HG03575 (cell line): ENCODE measurements around the gene CHKB.

Source experiments
- ATAC-seq: cut with Tn5 transposase; IDR thresholded peaks from one replicate; pipeline ENCODE4 v1.9.1; 2021; ENCODE audit not compliant: unreplicated experiment, insufficient number of reproducible peaks, low FRiP score; ENCODE audit errors: extremely low read depth

The CHKB gene

DNA sequence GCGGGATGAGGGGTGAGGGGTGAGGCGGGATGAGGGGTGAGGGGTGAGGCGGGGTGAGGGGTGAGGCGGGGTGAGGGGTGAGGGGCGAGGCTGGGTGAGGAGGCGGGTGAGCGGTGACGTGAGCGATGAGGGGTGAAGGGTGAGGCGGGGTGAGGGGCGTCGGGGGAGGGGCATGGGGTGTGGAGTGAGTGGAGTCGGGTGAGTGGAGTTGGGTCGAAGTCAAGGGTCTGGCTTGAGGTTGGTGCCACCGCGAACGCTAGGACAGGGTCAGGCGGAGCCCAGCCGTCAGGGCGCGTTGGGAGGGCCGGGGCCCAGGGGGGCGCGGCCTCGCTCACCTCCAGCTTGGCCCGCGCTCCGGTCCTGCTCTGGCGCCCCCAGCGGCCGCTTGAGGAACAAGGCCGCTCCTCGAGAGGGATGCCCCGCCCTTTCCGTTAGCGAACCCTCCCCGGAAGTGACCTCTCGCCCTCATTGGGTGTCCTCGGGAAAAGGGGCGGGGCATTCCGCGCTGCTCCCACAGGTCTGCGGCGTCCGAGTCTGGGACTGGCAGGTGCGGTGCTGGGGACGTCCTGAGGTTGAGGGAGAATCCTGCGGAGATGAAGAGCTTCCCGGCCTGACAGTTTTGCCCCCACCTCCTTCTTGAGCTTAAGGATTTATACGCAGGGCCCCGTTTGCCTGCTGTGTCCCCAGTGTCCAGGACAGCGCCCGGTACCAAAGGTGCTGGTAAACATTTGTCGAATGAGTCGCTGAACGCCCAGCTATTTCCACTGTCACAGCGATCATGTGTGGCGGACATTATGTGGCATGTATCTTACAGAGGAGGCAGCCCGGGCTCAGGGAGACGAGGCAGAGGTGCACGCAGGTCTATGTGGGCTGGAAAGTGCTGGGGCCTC is 19.9 kb downstream of the CHKB start, which contains the start of gene SYCE3:
Gene SYCE3, minus strand, starts transcription at position 397 of the 890 bp plus-strand sequence. CDS start 6,514 bp downstream, outside the sequence.
- ATAC-seq, result no peak

DNA sequence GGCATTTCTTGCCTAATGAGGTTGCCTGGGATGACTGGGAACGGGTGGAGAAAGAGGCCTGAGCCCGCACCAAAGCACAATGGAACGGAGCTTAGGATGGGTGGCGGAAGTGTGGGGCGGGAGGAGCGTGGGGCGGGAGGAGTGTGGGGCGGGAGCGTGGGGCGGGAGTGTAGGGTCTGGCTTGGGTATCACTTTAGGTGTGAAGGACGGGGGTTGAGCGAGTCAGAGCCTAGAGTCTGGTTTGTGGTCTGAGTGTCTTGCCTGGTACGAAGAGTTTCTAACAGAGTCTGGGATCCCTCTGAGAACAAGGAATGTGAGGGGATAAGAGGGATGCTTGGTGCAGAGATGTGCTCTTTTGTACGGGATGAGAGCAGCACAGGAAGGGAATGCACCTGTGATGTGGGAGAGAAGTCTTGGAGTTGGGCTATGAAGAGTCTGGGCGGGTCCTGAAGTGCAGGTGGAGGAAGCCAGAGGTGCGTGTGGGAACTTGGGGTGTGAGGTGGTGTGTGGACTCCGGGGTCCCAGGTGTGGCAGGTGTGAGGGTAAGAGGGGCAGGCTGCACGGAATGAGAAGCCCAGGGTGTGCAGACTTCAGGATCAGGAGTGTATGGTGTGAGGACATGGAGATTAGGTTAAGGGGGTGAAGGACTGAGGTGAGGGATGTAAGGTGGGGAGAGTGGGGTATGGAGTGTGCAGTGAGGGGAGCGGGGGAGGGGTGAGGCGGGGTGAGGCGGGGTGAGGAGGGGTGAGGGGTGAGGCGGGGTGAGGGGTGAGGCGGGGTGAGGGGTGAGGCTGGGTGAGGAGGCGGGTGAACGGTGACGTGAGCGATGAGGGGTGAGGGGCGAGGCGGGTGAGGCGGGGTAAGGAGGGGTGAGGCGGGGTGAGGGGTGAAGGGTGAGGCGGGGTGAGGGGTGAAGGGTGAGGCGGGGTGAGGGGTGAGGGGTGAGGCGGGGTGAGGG is 21.0 kb downstream of the CHKB start:
- ATAC-seq, result no peak

DNA sequence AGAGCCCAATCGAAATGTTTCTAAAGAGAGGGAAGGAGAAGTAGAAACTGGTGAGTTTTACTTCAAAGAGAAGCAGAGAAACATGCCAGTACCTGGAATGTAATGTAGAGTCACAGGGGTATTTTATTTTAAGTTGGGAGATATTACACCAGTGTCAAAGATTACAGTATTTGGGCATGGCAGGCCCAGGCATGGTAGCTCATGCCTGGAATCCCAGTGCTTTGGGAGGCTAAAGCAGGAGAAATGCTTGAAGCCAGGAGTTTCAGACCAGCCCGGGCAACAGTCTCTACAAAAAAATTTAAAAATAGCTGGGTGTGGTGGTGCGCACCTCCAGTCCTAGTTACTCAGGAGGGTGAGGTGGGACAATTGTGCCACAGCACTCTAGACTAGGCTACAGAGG is 22.6 kb downstream of the CHKB start:
- no peak for ATAC-seq

DNA sequence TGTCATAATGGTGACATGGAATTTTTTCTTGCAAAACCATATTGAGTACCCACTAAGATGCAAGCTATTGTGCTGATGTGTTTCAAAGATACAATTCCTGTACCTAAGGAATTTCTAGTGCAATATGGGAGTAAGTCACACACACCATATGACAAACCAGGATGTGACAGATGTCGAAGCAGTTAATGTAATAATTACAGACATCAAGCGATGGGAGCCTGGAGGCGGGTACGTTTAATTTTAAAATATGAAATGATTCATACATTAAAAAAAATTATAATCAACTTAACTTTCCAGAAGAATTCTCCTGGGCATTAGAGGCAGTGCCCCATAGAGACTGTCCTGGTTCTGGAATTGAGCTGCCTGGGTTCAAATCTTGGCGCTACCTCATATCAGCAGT is 25.9 kb downstream of the CHKB start:
- no peak for ATAC-seq

DNA sequence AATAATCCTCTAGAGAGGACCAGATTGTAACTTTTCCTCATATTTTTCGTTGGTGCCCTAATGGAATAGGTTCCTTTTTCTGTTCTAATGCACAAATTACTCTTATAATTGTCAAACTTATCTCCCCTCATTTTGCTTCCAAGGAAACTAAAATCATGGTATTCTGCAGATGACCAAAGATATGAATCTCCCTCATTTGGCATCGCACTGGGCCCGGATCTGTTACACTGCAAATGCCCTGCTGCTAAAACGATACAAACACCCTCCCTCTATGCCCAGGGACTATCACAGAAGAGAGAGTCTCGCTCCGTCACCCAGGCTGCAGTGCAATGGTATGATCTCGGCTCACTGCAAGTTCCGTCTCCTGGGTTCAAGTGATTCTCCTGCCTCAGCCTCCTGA is 29.3 kb downstream of the CHKB start:
- no peak for ATAC-seq

DNA sequence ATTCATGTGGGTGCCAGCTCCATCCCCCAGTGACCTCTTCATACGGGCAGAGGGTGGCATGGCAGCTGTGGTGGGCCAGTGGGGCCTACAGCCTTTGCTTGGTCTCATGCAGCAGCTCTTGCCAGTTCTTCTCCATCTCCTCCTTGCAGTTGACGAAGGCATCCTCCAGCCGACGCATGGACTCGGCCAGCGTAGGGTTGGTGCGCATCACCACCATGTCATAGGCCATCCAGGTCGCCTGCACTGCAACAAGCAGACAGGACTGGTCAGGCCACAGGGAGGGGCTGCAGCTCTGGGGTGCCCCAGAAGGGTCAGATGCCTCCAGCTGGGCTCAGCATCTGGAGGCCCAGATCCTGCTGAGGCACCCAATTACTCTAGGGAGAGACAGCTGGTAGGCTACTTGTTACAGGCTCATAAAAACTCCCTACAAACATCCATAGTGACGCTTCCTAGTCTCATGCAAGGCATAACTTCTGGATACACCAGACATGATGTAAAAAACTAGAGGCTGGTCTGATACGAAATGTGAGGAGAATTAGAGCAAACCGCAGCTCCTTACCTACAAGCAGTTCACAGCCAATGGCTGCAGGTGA is 31.4 kb downstream of the CHKB start:
- ATAC-seq, result no peak

DNA sequence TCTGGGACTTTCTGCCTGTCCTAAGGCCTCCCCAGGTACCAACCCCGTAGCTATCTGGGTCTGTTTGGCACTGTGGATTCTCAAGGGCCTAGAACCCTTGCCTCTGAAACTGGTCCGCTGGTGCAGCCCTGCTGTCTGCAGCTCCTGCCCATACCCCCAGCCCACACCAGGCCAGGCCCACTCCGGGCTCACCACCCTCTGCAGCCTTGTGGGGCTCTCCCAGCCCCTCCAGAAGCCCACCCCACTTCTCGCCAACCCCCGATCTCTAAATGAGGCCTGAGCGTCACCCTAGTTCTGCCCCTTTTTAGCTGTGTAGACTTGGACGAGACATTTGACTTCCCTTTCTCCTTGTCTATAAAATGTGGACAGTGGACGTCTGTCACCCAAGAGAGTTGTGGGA is 32.3 kb downstream of the CHKB start:
- no peak for ATAC-seq

DNA sequence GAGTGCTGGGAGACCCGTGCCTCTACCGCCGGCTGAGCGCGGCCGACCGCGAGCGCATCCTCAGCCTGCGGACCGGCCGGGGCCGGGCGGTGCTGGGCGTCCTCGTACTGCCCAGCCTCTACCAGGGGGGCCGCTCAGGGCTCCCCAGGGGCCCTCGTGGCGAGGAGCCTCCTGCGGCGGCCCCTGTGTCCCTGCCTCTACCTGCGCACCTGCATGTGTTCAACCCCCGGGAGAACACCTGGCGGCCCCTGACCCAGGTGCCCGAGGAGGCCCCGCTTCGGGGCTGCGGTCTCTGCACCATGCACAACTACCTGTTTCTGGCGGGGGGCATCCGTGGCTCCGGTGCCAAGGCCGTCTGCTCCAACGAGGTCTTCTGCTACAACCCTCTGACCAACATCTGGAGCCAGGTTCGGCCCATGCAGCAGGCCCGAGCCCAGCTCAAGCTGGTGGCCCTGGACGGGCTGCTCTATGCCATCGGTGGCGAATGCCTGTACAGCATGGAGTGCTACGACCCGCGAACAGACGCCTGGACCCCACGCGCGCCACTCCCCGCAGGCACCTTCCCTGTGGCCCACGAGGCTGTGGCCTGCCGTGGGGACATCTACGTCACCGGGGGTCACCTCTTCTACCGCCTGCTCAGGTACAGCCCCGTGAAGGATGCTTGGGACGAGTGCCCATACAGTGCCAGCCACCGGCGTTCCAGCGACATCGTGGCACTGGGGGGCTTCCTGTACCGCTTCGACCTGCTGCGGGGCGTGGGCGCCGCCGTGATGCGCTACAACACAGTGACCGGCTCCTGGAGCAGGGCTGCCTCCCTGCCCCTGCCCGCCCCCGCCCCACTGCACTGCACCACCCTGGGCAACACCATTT is 33.5 kb downstream of the CHKB start:
- ATAC-seq, result no peak

DNA sequence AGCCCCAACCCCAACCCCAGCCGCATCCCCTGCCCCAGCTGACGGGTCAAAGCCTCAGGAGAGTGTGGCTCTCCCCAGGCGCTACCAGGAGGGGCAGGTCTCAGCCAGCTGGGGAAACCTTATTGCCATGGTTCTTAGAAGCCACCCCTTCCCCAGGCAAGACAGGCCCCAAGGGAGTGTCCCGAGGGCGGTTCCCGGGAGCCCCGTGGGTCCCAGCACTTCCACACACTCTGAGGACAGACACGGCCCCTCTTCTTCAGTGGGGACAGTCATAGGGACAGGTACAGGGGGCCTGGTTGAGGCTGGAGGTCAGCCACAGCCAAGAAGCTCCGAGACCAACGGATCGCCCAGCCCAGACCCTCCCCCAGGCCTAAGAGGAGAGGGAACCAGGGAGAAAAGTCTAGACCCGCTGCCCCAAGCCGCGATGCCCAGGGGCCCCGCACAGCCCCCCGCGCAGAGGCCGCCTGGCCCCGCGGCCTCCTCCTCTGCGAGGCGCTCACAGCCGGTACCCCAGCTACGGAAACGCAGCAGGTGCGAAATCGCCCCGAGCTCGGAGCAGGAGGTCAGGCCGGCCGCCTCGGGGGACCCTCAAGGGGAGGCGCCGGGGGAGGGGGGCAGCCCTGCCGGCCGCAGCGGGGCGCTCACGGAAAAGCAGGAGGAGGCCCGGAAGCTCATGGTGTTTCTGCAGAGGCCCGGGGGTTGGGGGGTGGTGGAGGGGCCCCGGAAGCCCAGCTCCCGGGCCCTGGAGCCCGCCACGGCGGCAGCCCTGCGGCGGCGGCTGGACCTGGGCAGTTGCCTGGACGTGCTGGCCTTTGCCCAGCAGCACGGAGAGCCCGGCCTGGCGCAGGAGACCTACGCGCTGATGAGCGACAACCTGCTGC is 34.4 kb downstream of the CHKB start:
- ATAC-seq, result no peak

DNA sequence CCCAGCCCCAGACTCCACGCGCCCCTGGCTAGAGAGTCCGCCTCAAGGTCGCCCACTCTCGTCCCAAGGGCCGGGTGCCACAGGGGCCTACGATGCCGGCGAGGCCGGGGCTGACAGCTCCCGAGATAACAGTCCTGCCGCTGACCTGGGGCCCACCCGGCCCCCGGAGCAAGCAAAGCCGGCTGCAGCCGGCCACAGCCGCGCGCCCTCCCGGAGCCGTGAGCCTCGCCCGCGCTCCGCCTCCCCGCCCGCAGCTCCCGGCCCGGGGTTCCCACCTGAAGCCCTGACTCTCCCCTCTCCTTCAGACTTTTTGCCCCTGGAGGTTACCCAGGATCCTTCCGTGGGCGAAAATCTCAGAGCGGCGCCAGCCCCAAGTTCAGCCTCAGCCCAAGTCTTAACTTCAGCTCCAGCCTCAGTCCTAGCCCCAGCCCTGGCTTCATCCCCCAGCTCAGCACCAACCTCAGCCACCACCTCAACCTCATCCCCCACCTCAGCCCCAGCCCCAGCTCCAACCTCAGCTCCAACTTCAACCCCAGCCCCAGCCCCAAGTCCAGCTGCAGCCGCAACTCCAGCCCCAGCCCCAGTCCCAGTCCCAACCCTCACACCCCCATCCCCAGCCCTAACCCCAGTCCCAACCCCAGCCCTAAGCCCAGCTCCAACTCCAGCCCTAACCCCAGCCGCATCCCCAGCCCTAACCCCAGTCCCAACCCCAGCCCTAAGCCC is 35.2 kb downstream of the CHKB start:
- ATAC-seq, result no peak

DNA sequence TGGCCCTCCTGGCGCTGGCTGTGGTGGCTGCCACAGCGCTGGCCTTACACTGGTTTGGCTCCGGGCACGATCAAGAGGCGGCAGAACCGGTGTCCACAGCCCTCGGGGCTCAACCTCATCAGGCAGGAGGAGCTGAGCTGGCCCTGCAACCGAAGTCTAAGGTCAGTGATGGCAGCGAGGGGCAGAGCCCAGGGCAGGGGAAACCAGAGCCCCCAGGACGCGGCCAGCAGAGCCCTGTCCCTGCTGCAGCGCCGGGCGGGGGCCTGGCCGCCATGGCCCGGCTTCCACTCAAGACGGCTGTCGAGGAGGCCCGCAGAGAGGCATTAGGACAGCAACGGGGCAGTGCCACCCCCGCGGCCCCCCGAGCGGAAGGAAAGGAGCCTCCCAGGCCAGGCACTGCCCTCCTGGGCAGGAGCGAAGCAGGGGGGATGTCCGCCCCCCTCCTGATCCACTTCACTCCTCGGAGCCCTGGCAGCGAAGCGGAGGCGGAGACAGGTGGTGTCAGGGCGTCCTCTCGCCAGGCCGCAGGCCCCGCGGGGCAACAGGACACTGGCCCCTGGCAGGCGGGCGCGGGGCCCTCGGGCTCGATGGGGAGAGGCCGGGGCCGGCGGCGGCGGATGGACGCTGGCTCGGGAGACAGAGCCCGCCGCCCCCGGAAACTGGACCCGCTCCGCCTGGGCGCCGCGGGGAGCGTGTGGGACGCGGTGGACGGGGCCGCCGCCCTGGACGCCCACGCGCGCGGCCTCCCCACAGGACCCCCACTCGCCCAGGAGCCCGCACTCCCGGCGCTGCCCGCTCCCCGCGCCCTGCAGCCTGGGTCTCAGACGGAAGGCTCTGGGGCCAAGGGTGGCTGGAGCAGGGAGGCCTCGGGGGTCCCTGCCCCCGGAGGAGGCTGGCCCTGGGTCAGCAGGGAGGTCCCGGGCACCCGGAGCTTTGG is 36.1 kb downstream of the CHKB start:
- ATAC-seq, result no peak

DNA sequence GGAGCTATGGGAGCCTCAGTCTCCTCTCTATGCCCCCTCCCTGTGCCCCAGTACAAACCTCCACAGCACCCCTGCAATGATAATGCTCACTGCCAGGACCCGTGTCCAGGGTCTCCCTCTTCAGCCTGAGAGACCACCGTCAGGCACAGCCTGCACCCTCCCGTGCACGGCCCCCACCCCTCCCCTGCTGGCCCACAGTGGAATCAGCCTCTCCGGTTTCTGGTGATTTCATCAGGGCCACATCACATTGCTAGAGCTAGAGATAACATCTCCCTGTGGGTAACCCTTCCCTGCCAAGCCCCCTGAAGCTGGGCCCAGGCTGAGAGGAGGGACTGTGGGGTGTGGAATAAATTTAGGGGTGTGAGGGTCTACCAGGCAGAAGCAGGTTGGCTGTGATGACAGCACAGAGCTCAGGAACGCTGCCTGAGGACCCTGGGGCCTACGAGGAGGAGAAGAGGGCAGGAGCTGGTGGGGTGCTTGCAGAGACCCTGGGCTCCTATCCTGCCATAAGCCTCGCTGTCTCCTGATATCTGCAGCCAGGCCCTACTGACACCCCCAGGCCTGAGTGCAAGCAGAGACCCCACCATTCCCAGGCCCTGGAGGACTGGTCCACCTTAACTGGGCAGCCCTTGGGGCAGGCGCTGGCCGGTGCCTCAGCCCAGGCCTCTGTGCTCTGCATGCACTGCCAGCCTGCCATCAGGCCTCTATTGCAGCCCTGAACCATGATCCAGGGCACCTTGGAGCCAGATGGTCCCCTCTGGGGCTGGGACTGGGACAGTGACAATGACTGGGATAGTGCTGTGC is 36.9 kb downstream of the CHKB start, which contains the start of gene KLHDC7B:
Gene KLHDC7B, plus strand, starts transcription at position 378 of the 804 bp plus-strand sequence. Its CDS starts 345 bp downstream, at position 723.
- ATAC-seq, result no peak

DNA sequence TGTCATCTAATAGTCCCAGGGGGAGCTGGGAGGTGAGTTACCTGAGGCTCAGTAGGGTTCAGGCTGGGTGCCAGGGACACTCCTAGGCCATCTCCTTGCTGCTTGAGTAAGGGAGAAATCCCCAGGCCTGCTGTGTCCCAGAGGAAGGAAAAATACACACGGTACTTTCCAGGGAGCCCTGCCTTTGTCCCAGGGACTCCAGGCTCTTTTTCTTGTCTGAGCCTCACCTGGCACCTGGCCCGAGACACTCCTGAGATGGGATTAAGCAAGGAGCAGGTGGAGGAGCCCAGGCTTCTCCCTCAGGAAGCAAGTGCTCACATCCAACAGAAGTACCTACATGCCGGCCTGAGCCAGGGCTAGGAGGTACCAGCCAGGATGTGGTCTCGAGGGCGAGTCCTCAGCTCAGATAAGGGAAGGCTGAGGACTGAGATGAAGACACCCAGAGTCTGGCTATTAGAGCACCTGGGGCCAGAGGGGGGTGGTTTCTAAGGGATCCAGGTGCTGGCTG is 37.8 kb downstream of the CHKB start:
- no peak for ATAC-seq

DNA sequence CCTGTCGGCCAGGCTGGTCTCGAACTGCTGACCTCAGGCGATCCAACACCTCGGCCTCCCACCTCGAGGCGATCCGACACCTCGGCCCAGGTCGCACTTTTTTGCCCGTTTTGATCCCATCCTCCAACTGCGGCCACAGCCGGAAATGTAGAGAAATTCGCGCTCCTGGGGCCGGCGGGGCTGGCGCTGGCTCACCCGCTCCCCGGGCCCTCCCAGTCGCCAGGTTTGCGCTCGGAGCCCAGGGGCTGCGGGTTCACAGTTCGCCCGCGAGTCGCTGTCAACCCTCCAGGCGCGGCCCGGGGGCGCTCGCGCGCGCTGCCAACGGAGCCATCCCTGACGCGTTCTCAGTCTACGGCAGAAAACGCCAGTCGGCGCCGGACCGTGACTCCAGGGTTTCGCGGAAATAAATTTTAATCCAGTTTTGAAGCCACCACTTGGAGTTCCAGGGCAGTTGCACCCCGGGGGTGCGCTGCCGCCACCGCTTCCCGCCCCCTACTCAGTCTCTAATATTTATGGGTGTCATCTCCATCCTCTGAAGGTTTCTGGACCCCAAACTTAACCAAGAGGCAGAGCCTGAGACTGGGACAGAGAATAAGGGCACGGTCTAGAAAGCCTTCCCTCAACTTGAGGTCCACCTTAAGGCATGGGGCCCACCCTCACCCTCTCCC is 38.4 kb downstream of the CHKB start:
- ATAC-seq, result no peak
